Stimulated activated CD8-positive, alpha-beta memory T cell treated with anti-CD3 and anti-CD28 coated beads, Interleukin-7, amount 100 ng/mL, for 4 hours (primary cell): ENCODE measurements around the gene SUSD4.

ENCODE experiments used
- DNase-seq, 2 donors: peaks; one replicate each; pipeline ENCODE4 v3.0.0-alpha.2; 2020; ENCODE audit warnings: low read depth in 2 of 2

SUSD4 gene

GRCh38 chr1:223358826-223359225 is 5.2 kb downstream of the SUSD4 start:
- no peak for DNase-seq

GRCh38 chr1:223355699-223356098 is 8.3 kb downstream of the SUSD4 start:
- no peak for DNase-seq

GRCh38 chr1:223353939-223354338 is 10.0 kb downstream of the SUSD4 start:
- no peak for DNase-seq

GRCh38 chr1:223352944-223353343 is 11.0 kb downstream of the SUSD4 start:
- no peak for DNase-seq

- no peak for DNase-seq
These were observed 13.5 kb downstream of the SUSD4 start for GRCh38 chr1:223350361-223350908.

GRCh38 chr1:223349241-223349640 is 14.7 kb downstream of the SUSD4 start:
- DNase-seq: no peak

GRCh38 chr1:223348439-223348838 is 15.5 kb downstream of the SUSD4 start:
- DNase-seq: no peak

GRCh38 chr1:223347583-223347982 is 16.4 kb downstream of the SUSD4 start:
- no peak for DNase-seq

- no peak for DNase-seq
These were observed 17.7 kb downstream of the SUSD4 start for GRCh38 chr1:223346311-223346710.

GRCh38 chr1:223345720-223346119 is 18.3 kb downstream of the SUSD4 start:
- no peak for DNase-seq

- no peak for DNase-seq
These were observed 19.5 kb downstream of the SUSD4 start for GRCh38 chr1:223344491-223344890.

- DNase-seq: no peak
These were observed 20.3 kb downstream of the SUSD4 start for GRCh38 chr1:223343692-223344091.

- no peak for DNase-seq
These were observed 22.9 kb downstream of the SUSD4 start for GRCh38 chr1:223341121-223341520.

- no peak for DNase-seq
These were observed 23.3 kb downstream of the SUSD4 start for GRCh38 chr1:223340637-223341036.

- no peak for DNase-seq
These were observed 24.1 kb downstream of the SUSD4 start for GRCh38 chr1:223339861-223340260.

- DNase-seq: no peak
These were observed 24.9 kb downstream of the SUSD4 start for GRCh38 chr1:223338811-223339746.

GRCh38 chr1:223337174-223337869 is 26.7 kb downstream of the SUSD4 start:
- DNase-seq: no peak

GRCh38 chr1:223334156-223334555 is 29.8 kb downstream of the SUSD4 start:
- DNase-seq: no peak

GRCh38 chr1:223332997-223333396 is 31.0 kb downstream of the SUSD4 start:
- DNase-seq: no peak

GRCh38 chr1:223331929-223332328 is 32.0 kb downstream of the SUSD4 start:
- no peak for DNase-seq

- no peak for DNase-seq
These were observed 32.7 kb downstream of the SUSD4 start for GRCh38 chr1:223331301-223331700.

- DNase-seq: no peak
These were observed 33.5 kb downstream of the SUSD4 start for GRCh38 chr1:223330466-223330865.
